ENCODE measurements around the gene LIMA1. TPM values are rescaled to one million over a fixed set of nuclear protein-coding genes. Genes with fewer than 3 reads are reported as not detected.
"Not testable (repeated sequence)": the region's sequence is repeated elsewhere in the genome, so short reads cannot be mapped to it uniquely, and the experiment has no call there.

The LIMA1 gene
- total RNA-seq, 1 experiment from 2014 or later = 39.3 TPM

DNA sequence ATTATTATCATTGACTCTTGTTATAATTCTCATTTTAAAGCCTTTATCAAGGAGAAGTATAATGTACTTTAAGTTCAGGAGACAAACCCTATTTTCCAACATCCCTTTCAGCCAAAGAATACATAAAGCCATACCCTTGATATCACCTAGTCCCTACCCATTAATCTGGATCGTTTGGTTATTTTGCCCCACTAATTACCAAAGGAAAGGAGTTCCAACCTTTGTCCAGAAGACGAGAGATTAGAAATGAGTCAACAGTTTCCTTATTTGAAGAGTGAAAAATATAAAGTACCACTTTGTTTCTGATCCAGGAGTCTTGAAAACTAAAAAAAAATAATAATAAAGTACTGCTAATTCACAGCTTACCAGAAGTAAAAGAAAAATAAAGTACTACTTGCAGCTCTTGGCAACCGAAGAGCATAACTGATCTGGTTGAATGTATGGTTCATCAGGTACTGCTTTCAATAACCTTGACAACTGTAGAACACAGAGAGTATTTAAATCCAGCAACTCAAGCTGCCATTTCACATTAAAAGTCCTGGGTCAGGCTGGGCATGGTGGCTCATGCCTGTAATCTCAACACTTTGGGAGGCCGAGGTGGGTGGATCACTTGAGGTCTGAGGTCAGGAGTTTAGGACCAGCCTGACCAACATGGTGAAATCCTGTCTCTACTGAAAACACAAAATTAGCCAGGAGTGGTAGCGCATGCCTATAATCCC lies 33.7 kb downstream of the LIMA1 start:
- DNase-seq (ENCODE audit: extremely low read depth, low read depth) = no peak

DNA sequence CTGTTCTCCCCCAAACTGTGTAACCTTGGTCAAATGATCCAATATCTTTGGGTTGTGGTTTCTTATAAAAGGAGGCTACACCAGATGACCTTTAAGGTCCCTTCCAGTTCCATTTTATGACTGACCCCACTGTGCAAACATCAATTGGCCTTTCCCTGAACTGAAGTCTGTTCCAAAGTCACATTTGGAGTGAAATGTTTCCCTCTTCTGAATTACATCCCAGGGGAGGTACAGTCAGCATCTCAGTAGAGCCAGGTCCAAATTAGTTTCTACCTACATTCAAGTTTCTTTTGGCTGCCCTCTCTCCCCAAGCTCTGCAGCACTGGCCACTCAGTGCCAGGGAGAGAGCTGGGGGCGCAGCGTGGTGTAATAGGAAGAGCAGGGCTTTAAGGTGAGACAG lies 34.4 kb downstream of the LIMA1 start:
- DNase-seq (ENCODE audit: extremely low read depth, low read depth) = no peak

GRCh38 chr12:50248411-50248810 lies 34.9 kb downstream of the LIMA1 start:
- DNase-seq (ENCODE audit: extremely low read depth, low read depth) = no peak

GRCh38 chr12:50247665-50248064 lies 35.7 kb downstream of the LIMA1 start:
- not testable (repeated sequence) for DNase-seq (ENCODE audit: extremely low read depth, low read depth)

DNA sequence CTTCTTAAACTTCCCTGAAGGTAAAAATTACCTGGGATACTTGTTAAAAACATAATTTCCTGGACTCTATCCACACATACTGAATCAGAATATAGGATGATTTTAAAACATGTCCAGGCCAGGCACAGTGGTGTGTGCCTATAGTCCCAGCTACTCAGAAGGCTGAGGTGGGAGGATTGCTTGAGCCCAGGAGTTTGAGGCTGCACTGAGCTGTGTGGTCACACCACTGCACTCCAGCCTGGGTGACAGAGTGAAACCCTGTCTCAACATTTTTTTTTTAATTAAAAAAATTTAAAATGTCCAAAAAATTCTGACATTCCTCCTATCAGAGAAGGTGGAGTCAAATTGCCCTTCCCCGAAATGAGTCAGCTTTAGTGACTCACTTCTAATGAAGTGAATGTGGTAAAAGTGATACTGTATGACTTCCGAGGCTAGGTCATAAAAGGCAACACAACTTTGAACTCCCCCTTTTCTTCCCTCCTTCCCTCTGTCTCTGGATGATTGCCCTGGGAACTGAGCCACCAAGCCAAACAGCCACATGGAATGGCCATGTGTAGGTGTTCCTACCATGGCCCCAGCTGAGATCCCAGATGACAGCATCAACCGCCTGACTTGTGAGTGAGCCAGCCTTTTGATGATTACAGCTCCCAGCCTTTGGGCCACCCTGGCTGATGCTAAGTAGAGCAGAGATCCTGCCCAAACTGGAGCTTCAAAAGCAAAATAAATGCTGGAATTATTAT lies 36.3 kb downstream of the LIMA1 start:
- DNase-seq (ENCODE audit: extremely low read depth, low read depth) = peak; percentile 40

GRCh38 chr12:50246197-50246865 lies 37.0 kb downstream of the LIMA1 start:
- DNase-seq (ENCODE audit: extremely low read depth, low read depth) = no peak

- no peak for DNase-seq (ENCODE audit: extremely low read depth, low read depth)
Measured at GRCh38 chr12:50243507-50243906, 39.8 kb downstream of the LIMA1 start.

DNA sequence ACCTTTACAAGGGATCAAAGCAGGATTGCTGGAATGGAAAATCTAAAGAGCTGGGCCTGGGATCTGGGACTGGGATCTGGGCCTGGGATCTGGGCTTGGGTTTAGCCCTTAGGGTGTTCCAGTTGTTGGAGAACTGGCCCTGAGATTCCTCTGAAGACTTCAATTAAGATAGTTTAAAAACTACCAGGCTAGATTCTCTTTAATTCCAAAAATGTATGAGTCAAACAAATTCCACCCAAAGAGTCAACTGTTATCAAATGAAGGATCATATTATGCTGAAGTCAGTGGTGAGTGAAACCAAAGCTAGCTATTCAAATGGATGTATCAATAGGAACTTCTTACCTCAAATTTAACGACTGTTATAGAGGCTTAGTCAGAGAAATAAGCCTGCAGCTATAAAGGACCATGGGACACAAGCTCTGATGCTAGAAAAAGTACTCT lies 40.5 kb downstream of the LIMA1 start:
- DNase-seq (ENCODE audit: extremely low read depth, low read depth) = no peak

DNA sequence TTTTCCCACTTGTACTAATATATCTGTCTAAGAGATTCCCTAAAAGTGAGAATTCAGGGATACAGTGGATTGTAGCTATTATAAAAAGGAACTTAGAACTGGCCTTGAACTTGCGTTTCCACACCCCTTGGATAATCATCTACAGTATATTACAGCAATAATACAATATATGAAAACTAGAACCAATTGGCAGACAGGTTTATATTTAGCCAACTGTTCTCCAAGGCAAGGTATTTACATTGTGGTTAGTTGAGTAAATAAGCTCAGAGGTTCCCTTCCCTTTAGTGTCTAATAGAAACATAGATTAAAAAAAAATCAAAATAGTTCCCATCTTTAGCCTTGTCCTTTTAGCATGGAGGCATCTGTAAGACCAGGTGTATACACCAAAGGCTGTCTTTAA lies 42.1 kb downstream of the LIMA1 start:
- no peak for DNase-seq (ENCODE audit: extremely low read depth, low read depth)

GRCh38 chr12:50240792-50241114 lies 42.6 kb downstream of the LIMA1 start:
- DNase-seq (ENCODE audit: extremely low read depth, low read depth) = no peak

GRCh38 chr12:50240096-50240791 lies 43.1 kb downstream of the LIMA1 start:
- no peak for DNase-seq (ENCODE audit: extremely low read depth, low read depth)

- DNase-seq (ENCODE audit: extremely low read depth, low read depth) = no peak
Measured at GRCh38 chr12:50239355-50239891, 43.9 kb downstream of the LIMA1 start.

GRCh38 chr12:50234347-50234746 lies 49.0 kb downstream of the LIMA1 start:
- no peak for DNase-seq (ENCODE audit: extremely low read depth, low read depth)

GRCh38 chr12:50232771-50233209 lies 50.5 kb downstream of the LIMA1 start:
- no peak for DNase-seq (ENCODE audit: extremely low read depth, low read depth)

DNA sequence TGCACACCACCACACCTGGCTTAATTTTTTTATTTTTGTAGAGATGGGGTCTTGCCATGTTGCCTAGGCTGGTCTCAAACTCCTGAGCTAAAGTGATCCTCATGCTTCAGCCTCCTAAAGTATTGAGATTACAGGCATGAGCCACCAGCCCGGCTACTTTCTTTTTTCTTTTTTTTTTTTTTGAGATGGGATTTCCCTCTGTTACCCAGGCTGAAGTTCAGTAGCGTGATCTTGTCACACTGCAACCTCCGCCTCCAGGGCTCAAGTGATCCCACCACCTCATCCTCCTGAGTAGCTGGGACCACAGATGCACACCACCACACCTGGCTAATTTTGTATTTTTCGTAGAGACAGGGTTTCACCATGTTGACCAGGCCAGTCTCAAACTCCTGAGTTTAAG lies 51.1 kb downstream of the LIMA1 start:
- no peak for DNase-seq (ENCODE audit: extremely low read depth, low read depth)

DNA sequence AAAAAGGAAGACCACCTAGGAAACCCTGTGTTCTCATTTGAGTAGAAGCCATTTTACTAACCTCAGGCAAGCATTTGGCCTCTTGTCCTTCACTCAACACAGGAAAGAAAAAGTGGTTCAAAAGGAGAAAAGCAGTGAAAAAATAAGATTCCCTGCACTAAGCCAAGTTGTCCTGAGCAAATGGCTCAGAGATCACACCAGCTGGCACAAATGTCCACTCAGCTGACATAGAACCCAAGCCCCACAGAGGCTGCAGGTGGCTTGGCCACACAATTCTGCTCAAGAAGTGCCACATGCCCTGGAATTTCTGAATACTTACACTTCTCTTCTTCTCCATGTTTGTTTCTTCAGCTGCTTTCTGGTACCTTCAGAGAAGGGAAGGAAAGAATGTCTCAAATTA lies 52.0 kb downstream of the LIMA1 start:
- DNase-seq (ENCODE audit: extremely low read depth, low read depth) = no peak

DNA sequence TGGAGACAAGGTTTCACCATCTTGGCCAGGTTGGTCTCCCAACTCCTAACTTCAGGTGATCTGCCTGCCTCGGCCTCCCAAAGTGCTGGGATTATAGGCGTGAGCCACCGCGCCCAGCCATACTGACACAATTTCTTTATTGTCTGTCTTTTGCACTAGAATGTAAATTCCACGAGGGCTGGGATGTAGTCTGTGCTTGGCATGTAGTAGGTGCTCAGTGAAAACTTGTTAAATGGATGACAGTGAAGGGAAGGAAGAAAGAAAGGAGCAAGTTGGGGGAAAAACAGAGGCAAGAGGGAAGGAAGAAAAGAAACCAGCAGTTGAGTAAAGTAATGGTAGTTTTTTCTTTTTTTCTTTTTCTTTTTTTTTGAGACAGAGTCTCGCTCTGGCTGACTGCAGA lies 53.1 kb downstream of the LIMA1 start:
- DNase-seq (ENCODE audit: extremely low read depth, low read depth) = no peak

DNA sequence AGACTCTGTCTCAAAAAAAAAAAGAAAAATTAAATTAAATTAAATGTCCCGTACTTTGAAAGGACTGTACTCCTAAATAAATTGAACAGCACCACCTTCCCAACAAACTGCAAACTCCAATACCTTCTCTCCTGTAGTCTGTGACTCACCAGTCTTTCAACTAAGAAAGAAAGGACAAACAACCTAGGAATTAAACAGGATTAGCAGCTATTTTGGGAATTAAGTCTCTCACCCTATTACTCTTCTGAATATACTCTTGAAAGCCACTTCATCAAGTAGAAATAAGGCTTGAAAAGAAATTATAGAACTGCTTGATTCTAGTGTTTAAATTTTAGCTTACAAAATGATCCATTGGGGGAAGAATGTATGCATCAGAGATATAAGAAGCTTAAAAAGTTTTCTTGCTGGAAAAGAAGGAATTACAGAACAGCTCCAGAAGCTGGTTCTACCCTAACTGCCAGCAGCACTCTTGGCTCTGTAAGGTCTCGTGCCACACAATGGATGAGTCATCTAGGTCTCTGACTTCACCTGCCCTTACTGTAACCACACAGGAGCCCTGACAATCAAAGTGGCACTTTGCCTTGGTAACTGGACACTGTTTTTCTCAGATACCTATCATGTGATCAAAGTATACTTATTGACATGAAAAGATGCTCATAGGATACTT lies 59.2 kb downstream of the LIMA1 start:
- DNase-seq (ENCODE audit: extremely low read depth, low read depth) = no peak

GRCh38 chr12:50222275-50222783 lies 61.0 kb downstream of the LIMA1 start:
- peak; percentile 55 for DNase-seq (ENCODE audit: extremely low read depth, low read depth)

All from NCI-H460 (cell line).